NCI-H1092 treated with DMSO at 0.1 percent for 48 hours (cell line): Measurements from ENCODE around the gene SCGB3A1.

Experiments used
- DNase-seq: peaks from one replicate; lab custom pipeline; 2025; lab: John Stamatoyannopoulos, UW

SCGB3A1 gene

GRCh38 chr5:180625125-180625790 lies 34.0 kb upstream of the SCGB3A1 start:
- DNase-seq, result no peak

- no peak for DNase-seq
These were observed 33.3 kb upstream of the SCGB3A1 start for GRCh38 chr5:180624587-180624986.

GRCh38 chr5:180623844-180624243 lies 32.5 kb upstream of the SCGB3A1 start:
- DNase-seq, result no peak

GRCh38 chr5:180623411-180623834 lies 32.1 kb upstream of the SCGB3A1 start:
- DNase-seq, result no peak

- DNase-seq, result no peak
These were observed 31.6 kb upstream of the SCGB3A1 start for GRCh38 chr5:180622910-180623309.

GRCh38 chr5:180621311-180621710 lies 30.0 kb upstream of the SCGB3A1 start:
- DNase-seq, result no peak

- DNase-seq, result no peak
These were observed 28.7 kb upstream of the SCGB3A1 start for GRCh38 chr5:180620014-180620413.

- DNase-seq, result no peak
These were observed 28.2 kb upstream of the SCGB3A1 start for GRCh38 chr5:180619563-180619915.

GRCh38 chr5:180618829-180619562 lies 27.7 kb upstream of the SCGB3A1 start:
- DNase-seq, result no peak

- DNase-seq, result no peak
These were observed 27.2 kb upstream of the SCGB3A1 start for GRCh38 chr5:180618487-180618828.

- DNase-seq, result no peak
These were observed 22.5 kb upstream of the SCGB3A1 start for GRCh38 chr5:180613814-180614188.

GRCh38 chr5:180613188-180613813 lies 22.0 kb upstream of the SCGB3A1 start:
- no peak for DNase-seq

- no peak for DNase-seq
These were observed 21.4 kb upstream of the SCGB3A1 start for GRCh38 chr5:180612683-180613082.

GRCh38 chr5:180611140-180611850 lies 20.0 kb upstream of the SCGB3A1 start:
- peak; percentile 10 for DNase-seq

GRCh38 chr5:180609817-180610550 lies 18.7 kb upstream of the SCGB3A1 start:
- no peak for DNase-seq

- DNase-seq, result no peak
These were observed 18.1 kb upstream of the SCGB3A1 start for GRCh38 chr5:180609386-180609785.

GRCh38 chr5:180608572-180609310 lies 17.4 kb upstream of the SCGB3A1 start:
- no peak for DNase-seq

GRCh38 chr5:180607861-180608571 lies 16.7 kb upstream of the SCGB3A1 start:
- no peak for DNase-seq

- no peak for DNase-seq
These were observed 15.0 kb upstream of the SCGB3A1 start for GRCh38 chr5:180606215-180606785.

GRCh38 chr5:180605554-180606214 lies 14.4 kb upstream of the SCGB3A1 start:
- peak; percentile 2 for DNase-seq
